Spleen (tissue), 11 donors: ENCODE measurements around the gene SLC7A6OS. TPM values are rescaled to one million over a fixed set of nuclear protein-coding genes. Genes with fewer than 3 reads are reported as not detected.

Source experiments
- DNase-seq: peaks from one replicate; pipeline ENCODE4 v3.0.0-alpha.2; 2020
- H3K27ac ChIP-seq, 8 donors: fragments of 200-600 bp; sonication (generic) in 7 of 8; 1 replicate in 4 of 8; 2 replicates in 4 of 8; pipeline versions ENCODE4 v1.5.0 to v1.8.0; 2016 to 2021; ENCODE audit warnings: inconsistent platforms in 4 of 8, mild to moderate bottlenecking in 4 of 8, moderate library complexity in 1 of 8
- H3K27me3 ChIP-seq, 7 donors: fragments of 200-600 bp; sonication (generic) in 6 of 7; replicated peaks in 1 of 7; 1 replicate in 4 of 7; 2 replicates in 3 of 7; pipeline versions ENCODE4 v1.5.0 to v1.8.0; 2016 to 2021; ENCODE audit warnings: inconsistent platforms in 3 of 7, mild to moderate bottlenecking in 1 of 7
- H3K36me3 ChIP-seq, 6 donors: fragments of 200-600 bp; sonication (generic) in 5 of 6; 1 replicate in 4 of 6; 2 replicates in 2 of 6; pipeline versions ENCODE4 v1.5.0 to v1.8.0; 2016 to 2021; ENCODE audit warnings: inconsistent platforms in 2 of 6
- H3K4me1 ChIP-seq, 6 donors: fragments of 200-600 bp; sonication (generic) in 5 of 6; 1 replicate in 3 of 6; 2 replicates in 3 of 6; pipeline versions ENCODE4 v1.5.0 to v1.8.0; 2016 to 2021; ENCODE audit warnings: inconsistent platforms in 3 of 6
- H3K4me3 ChIP-seq, 8 donors: fragments of 200-600 bp; sonication (generic) in 7 of 8; 1 replicate in 4 of 8; 2 replicates in 4 of 8; pipeline versions ENCODE4 v1.5.0 to v1.8.0; 2016 to 2021; ENCODE audit warnings: inconsistent platforms in 4 of 8, mild to moderate bottlenecking in 4 of 8, moderate library complexity in 2 of 8
- H3K9me3 ChIP-seq, 8 donors: fragments of 200-600 bp; sonication (generic) in 7 of 8; 1 replicate in 4 of 8; 2 replicates in 4 of 8; pipeline versions ENCODE4 v1.5.0 to v1.8.0; 2016 to 2021; ENCODE audit warnings: inconsistent platforms in 4 of 8
- CTCF ChIP-seq, 11 experiments: fragments of 200-600 bp in 7 of 11; fragments of 450-650 bp in 4 of 11; sonication (generic) in 4 of 11; IDR thresholded peaks in 8 of 11; conservative IDR thresholded peaks in 3 of 11; 1 replicate in 7 of 11; 2 replicates in 4 of 11; pipeline versions ENCODE4 v1.4.0 to v1.8.0; 2016 to 2021; ENCODE audit warnings: antibody characterized with exemption in 11 of 11, inconsistent platforms in 4 of 11, mild to moderate bottlenecking in 1 of 11
- POLR2A ChIP-seq, 3 donors: fragments of 450-650 bp; IDR thresholded peaks; one replicate each; pipeline ENCODE4 v1.5.1; 2017; ENCODE audit warnings: antibody characterized with exemption in 3 of 3, mild to moderate bottlenecking in 1 of 3
- POLR2AphosphoS5 ChIP-seq, 3 donors: sonication (generic); formaldehyde crosslinking; IDR thresholded peaks; one replicate each; pipeline ENCODE4 v1.5.1; 2017; ENCODE audit warnings: antibody characterized with exemption in 3 of 3
- WGBS, 5 donors: extraction: QIAGEN DNeasy Blood & Tissue Kit in 3 of 5; methylation state at CpG; one replicate each; pipeline versions ENCODE4 v1.1.5 to v1.1.7; 2013 to 2018; 5-methylcytosine and 5-hydroxymethylcytosine counted together
- intact Hi-C: fragments of 100-400 bp; cut with DNase I; formaldehyde crosslinking; loops from one replicate; pipeline ENCODE4 v1.15.0; 2023; ENCODE audit warnings: low total_unique reads
- polyA plus RNA-seq, 3 donors: library from polyadenylated mRNA; stranded (reverse); fragments of 200-250 nt; gene quantifications; one replicate each; pipeline ENCODE4 v1.2.1, GENCODE V29; 2013
- total RNA-seq, 7 donors: library from RNA; depleted of rRNA in 3 of 7; stranded (reverse); fragments of >200 nt in 3 of 7; fragmentation: NEBNext Ultra II Directional in 4 of 7; extraction: Animal tissue kit (Norgen Biotek cat#: 25700) in 4 of 7; gene quantifications; one replicate each; pipeline versions ENCODE4 v1.1.0 to v1.2.1, GENCODE V29; 2016 to 2021
- donor health status: healthy with polysubstance abuse.
- donor health status: DM: no; HTN: no; CAD: no; lungs with moderate emphysema.
- donor health status: DM: no; HTN: no; CAD: no.
- donor health status: Bipolar disorder and iron deficiency.
- donor health status: healthy.
- donor health status: DM: no; HTN: no; CAD: no.
- donor health status: DM: yes; HTN: yes; CAD: no.

The SLC7A6OS gene
- total and polyA plus RNA-seq, 10 donors, result 7.5 to 30.6 (median 23.5) TPM

GRCh38 chr16:68306633-68307032 lies 4.1 kb downstream of the SLC7A6OS start:
- no peak for DNase-seq
- intact Hi-C loops, result loop anchor here (5.0 kb wide), 1 partner anchor 39 kb away; no protein-coding TSS in a partner anchor
- TF ChIP-seq CTCF (IDR thresholded peaks at IDR 0.05 in 8 of 11, conservative IDR thresholded peaks at IDR 0.05 in 3 of 11), result no peak
- no peak for TF ChIP-seq POLR2A (IDR thresholded peaks at IDR 0.05)
- TF ChIP-seq POLR2AphosphoS5 (IDR thresholded peaks at IDR 0.05), result no peak
- Histone ChIP-seq H3K36me3 (peaks cover 0 to 78% (median 75%) of the 10 kb centered on the region in 6 donors), H3K4me1 (peaks cover 15 to 64% (median 34%) of the 10 kb centered on the region in 6 donors), H3K27me3 (no peaks in the 10 kb centered on the region), H3K27ac (no peak overlapping the region), H3K9me3 (no peaks in the 10 kb centered on the region), H3K4me3 (no peak overlapping the region)
- WGBS, 5 donors, result 87 to 95% (median 91%) methylated on average over 3 of the region's 3 CpGs

GRCh38 chr16:68300734-68301459 lies 9.8 kb downstream of the SLC7A6OS start:
- intact Hi-C loops, result no loop called here
- Histone ChIP-seq H3K9me3 (no peaks in the 10 kb centered on the region), H3K36me3 (peaks cover 0 to 100% (median 96%) of the 10 kb centered on the region in 6 donors), H3K4me3 (no peak overlapping the region), H3K27me3 (no peaks in the 10 kb centered on the region), H3K4me1 (peaks cover 0 to 57% (median 16%) of the 10 kb centered on the region in 6 donors), H3K27ac (peak overlapping the region in 5 of 8 donors; percentile 38 to 56 (median 44))
- no peak for DNase-seq
- no peak for TF ChIP-seq CTCF (IDR thresholded peaks at IDR 0.05 in 8 of 11, conservative IDR thresholded peaks at IDR 0.05 in 3 of 11)
- no peak for TF ChIP-seq POLR2A (IDR thresholded peaks at IDR 0.05)
- peak in 1 of 3 donors; percentile 25 for TF ChIP-seq POLR2AphosphoS5 (IDR thresholded peaks at IDR 0.05)
- 57 to 66% (median 59%) methylated on average over 7 of the region's 7 CpGs for WGBS, 5 donors

- intact Hi-C loops, result no loop called here
- H3K4me1 ChIP-seq, result peaks cover 0 to 50% (median 16%) of the 10 kb centered on the region in 6 donors
- 84 to 89% (median 86%) methylated on average over 11 of the region's 11 CpGs for WGBS, 5 donors
- TF ChIP-seq POLR2AphosphoS5 (IDR thresholded peaks at IDR 0.05), result no peak
- TF ChIP-seq POLR2A (IDR thresholded peaks at IDR 0.05), result no peak
- no peak for TF ChIP-seq CTCF (IDR thresholded peaks at IDR 0.05 in 8 of 11, conservative IDR thresholded peaks at IDR 0.05 in 3 of 11)
- H3K9me3 ChIP-seq, result no peaks in the 10 kb centered on the region
- peak overlapping the region in 3 of 8 donors; percentile 44 to 58 (median 51) for H3K27ac ChIP-seq
- H3K36me3 ChIP-seq, result peaks cover 0 to 100% (median 96%) of the 10 kb centered on the region in 6 donors
- no peak overlapping the region for H3K4me3 ChIP-seq
- H3K27me3 ChIP-seq, result no peaks in the 10 kb centered on the region
- DNase-seq, result no peak
These were observed 10.9 kb downstream of the SLC7A6OS start for GRCh38 chr16:68299571-68300453.
